Measurements from ENCODE around the gene WT1.

WT1 gene

DNA sequence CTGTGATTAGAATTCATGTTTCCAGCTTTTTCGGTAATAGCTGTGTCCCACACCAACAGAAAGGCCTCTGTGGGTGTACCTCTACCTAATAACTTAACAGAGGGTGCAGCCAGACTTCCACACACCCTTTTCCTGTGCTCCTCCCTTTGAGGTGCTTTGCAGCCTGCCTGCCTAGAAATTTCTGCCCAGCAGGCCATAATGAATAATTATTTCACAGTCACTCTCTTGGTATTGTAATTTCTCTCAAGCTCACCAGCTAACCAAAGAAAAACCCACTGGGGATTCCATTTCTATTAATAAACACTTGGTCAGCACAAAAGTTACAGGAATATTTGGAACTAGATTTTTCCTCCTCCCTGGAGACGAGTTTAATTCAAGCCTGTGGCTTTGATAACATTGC, 13.3 kb downstream of the WT1 start:
- peak; percentile 47 for DNase-seq (ENCODE audit: low read depth)

GRCh38 chr11:32420937-32421901, 14.1 kb downstream of the WT1 start:
- DNase-seq (ENCODE audit: low read depth), result peak; percentile 44

GRCh38 chr11:32420139-32420538, 15.2 kb downstream of the WT1 start:
- DNase-seq (ENCODE audit: low read depth), result no peak

GRCh38 chr11:32418836-32419235, 16.5 kb downstream of the WT1 start:
- DNase-seq (ENCODE audit: low read depth), result peak; percentile 73

DNA sequence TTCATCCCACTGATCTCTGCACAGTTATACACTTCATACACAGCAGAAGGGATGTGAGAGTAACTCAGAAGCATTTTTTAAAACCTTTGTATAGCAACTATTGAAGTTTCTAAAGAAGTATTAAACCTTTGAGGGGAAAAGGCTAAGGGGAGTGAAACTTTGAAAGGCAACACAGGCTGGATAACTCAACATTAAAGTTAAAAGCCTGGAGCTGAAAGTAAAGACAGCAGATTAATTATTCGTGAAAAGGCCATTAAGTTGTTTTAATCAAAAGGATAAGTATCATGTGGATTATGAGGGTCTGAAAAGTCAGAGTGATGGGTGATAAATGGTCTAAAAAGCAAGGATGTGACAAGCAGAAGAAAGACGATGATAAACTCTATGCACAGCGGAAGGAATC, 17.5 kb downstream of the WT1 start:
- no peak for DNase-seq (ENCODE audit: low read depth)

DNA sequence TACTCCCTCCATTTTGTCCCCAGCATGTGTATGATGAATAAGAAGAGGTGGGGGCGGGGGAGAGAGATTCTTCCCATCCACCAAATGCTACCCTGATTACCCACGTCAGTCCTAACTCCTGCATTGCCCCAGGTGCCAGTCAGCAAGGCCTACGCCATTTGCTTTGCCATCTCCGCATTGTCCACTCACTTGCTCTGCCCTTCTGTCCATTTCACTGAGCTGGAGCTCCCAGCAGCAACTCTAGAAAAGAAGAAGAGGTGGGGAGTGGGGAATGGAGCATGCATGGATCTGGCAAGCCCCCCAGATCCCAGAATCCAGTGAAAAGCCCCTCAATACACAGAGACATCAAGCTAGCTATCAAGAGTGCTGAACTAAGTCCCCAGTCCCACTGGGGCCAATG, 19.0 kb downstream of the WT1 start:
- no peak for DNase-seq (ENCODE audit: low read depth)

GRCh38 chr11:32414925-32415324, 20.4 kb downstream of the WT1 start:
- DNase-seq (ENCODE audit: low read depth), result no peak

- no peak for DNase-seq (ENCODE audit: low read depth)
Observed at GRCh38 chr11:32411942-32412615, 23.3 kb downstream of the WT1 start.

GRCh38 chr11:32405592-32405991, 29.7 kb downstream of the WT1 start:
- DNase-seq (ENCODE audit: low read depth), result no peak

- DNase-seq (ENCODE audit: low read depth), result no peak
Observed at GRCh38 chr11:32402836-32403235, 32.5 kb downstream of the WT1 start.

DNA sequence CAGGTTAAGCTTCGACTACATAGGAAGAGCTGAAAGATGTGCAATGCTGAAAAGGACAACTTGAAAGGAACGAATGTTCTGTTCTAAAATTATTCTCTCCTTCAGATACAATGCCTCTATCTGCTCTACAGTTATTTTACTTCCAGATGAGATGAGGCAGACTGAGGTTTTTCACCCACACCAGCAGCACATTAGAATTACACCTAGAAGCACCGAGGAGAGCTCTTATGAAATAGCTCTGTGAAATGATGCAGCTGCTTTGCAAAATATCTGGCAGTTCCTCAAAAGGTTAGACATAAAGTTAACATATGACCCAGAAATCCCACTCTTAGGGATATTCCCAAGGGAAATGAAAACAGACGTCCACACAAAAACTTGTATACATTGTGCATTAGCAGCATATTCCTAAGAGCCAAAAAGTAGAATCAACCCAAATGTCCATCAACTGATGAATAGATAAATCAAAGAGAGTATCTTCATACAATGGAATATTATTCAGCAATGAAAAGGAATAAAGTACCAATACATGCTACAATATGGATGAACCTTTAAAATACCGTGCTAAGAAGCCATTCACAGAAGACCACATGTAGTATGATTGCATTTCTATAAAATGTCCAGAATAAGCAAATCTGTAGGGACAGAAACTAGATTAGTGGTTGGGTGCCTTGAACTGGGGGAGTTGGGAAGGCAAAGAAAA, 34.5 kb downstream of the WT1 start:
- peak; percentile 91 for DNase-seq (ENCODE audit: low read depth)

- peak; percentile 98 for DNase-seq (ENCODE audit: low read depth)
Observed at GRCh38 chr11:32400196-32400595, 35.1 kb downstream of the WT1 start.

DNA sequence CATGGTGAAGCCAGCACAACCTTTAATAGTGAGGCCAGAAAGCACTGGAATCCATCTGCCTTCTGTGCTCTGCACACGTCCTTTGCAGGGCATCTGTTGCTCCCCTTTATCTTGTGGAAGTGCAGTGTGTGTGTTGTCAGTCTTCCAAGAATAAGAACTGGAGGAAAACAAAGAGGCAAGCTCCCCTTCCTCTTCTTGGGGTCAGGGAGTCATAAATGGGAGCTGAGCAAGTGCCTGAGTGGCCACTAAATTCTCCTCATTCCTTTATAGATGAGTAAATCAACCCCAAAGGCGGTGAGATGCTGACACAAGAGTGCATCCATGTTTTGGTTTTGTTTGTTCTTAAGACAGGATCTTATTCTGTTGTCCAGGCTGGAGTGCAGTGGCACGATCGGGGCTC, 38.3 kb downstream of the WT1 start:
- DNase-seq (ENCODE audit: low read depth), result peak; percentile 71

DNA sequence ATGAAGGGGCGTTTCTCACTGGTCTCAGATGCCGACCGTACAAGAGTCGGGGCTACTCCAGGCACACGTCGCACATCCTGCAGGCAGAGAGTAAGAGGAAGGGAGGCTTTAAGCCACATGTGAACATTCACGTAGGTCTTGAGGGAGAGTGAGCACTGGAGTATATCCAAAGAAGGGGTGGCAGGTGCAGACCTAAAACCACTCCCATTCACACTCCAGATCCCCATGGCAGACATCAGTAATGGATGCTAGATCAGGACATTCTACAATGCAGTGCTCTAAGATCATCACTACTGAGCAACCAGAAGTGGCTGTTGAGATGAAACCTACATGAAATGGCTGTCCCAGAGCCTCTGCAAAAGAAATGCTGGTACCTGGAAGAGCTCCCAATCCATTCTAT, 39.0 kb downstream of the WT1 start:
- DNase-seq (ENCODE audit: low read depth), result no peak

GRCh38 chr11:32395127-32395526, 40.2 kb downstream of the WT1 start:
- DNase-seq (ENCODE audit: low read depth), result no peak

- DNase-seq (ENCODE audit: low read depth), result no peak
Observed at GRCh38 chr11:32392840-32393239, 42.5 kb downstream of the WT1 start.

DNA sequence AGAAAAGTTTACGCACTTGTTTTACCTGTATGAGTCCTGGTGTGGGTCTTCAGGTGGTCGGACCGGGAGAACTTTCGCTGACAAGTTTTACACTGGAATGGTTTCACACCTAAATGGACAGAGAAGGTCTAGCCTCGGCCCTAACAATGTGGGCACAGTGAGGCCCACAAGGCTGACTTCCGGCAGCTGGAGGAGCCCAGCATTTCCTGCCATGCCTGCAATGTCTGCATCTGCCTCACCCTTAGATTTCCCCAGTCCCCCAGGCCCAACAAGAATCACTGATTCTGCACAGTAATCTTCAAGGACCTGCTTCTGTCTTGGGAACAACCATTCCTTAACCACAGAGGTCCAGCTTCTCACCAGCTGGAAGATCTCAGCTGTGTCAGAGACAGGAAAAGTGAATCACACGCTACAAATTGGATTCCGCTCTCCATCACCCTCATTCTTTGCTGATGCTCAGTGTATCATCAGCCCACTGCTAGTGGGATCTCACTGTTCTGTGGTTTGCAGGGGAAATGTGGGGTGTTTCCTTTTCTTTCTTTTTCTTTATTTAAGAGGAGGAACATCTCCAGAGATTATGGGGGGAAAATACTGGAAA, 43.3 kb downstream of the WT1 start:
- peak; percentile 98 for DNase-seq (ENCODE audit: low read depth)

GRCh38 chr11:32391479-32391878, 43.9 kb downstream of the WT1 start:
- no peak for DNase-seq (ENCODE audit: low read depth)

DNA sequence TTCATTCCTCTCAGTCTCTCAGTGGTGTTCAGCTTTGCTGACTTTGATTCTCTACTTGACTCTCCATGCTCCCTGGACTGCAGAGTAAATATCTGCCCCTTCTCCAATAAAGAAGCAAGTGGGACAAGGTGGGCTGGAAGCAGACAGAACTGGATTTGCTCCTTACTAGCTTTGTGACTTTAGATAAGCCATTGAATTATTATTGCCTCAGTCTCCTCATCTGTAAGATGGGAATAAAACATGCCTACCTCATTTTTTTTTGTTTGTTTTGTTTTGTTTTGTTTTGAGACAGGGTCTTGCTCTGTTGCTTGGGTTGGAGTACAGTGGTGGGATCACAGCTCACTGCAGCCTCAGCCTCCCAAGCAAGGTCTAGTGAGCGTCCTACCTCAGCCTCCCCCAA, 44.6 kb downstream of the WT1 start:
- DNase-seq (ENCODE audit: low read depth), result no peak

GRCh38 chr11:32388871-32389770, 46.2 kb downstream of the WT1 start:
- DNase-seq (ENCODE audit: low read depth), result peak; percentile 71

GRCh38 chr11:32388365-32388764, 47.0 kb downstream of the WT1 start:
- DNase-seq (ENCODE audit: low read depth), result peak; percentile 26
